GM18909 (cell line): ENCODE measurements around the gene VEPH1.

Experiments used
- ATAC-seq: cut with Tn5 transposase; IDR thresholded peaks from one replicate; pipeline ENCODE4 v1.9.1; 2021; ENCODE audit warnings: mild to moderate bottlenecking; ENCODE audit not compliant: unreplicated experiment, poor library complexity

VEPH1 gene

DNA sequence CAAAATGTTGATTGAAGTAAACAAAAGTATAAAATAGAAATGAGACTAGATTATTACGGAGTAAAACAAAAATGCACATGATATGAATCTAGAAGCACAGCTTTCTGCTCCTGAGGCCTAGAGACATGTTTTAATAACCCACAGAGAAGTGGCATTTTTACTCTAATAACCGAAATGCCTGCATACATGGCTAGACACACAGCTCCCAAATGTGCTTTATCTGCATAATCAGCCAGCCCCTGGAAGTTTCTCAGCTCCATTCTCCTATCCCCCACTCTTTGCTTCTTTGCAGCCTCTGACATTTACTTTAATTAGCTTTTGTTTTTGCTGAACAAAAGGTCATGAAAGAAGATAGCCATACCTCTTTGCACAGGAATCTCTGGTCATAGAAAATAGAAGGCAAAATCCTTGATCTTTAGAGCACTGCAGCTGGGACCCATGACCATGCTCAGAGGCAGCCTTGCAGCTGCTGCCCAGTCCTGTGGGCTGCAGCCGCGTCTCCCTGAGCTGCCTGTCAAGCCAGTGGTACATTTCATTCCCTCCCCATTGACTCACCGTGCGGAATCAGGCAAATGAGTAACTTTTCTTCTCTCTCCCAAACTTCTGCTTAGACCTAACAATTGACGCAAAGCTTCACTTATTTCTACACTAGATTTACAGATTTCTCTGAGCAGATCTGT is at the start of gene VEPH1:
TSS of gene VEPH1 (minus strand) at position 501 of the 680 bp plus-strand sequence. CDS start 8,067 bp downstream, outside the sequence.
- no peak for ATAC-seq

DNA sequence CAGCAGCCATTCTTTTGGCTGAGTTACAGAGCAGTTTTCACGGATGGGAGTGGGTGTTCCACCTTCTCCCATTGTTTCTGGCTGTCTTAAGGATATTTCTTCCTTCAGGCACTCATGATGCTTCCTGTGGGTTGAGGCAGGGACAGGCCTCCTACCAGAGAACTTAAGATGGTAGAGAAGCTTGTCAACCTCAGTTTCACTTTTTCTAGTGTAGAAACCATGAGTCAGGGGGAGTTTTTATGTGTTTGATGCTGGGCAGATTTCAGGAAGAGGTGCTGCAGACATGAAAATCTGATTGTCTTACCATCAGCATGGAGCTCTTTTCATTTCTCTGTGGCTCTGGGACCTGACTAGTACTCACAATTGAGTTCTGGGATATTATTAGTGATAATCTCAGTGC is 48.7 kb upstream of the VEPH1 start:
- no peak for ATAC-seq

DNA sequence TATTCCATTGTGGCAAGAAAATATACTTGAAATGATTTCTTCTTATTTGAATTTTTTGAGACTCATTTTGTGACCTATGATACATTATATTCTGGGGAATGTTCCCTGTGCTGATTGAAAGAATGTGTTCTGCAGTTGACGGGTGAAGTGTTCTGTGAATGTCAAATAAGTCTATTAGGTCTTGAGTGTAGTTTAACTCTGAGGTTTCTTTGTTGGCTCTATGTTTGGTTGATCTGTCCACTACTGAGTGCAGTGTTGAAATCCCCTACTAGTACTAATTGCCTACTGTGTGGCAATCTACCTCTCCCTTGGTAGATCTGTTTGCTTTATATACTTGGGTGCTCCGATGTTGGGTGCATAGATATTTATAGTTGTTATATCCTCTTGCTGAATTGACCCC is 46.3 kb upstream of the VEPH1 start:
- no peak for ATAC-seq

DNA sequence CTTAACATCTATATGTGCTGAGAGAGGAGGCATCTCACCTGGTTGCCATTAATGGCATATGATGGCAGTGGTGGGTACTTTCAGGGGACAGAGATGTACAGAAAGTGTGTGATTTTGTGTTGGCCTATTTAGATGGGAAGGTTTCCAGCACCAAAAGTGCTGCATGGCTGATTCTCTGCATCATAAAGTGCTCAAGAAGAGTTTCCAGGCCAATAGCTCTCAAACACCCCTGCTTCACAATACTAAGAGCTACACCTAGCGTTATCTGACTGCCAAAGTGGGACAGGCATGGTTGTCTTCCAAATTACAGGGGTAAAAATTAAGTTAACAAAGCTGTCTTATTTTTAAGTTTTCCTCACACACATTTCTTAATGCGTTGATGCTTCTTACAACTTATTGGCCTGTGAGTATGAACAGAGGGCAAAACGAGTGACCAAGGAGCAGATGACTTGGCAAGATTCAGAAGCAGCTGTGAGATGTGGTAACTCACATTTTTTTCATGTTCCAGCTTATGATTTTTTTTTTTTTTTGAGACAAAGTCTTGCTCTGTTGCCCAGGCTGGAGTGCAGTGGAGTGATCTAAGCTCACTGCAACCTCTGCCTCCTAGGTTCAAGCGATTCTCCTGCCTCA is 41.4 kb upstream of the VEPH1 start:
- no peak for ATAC-seq

DNA sequence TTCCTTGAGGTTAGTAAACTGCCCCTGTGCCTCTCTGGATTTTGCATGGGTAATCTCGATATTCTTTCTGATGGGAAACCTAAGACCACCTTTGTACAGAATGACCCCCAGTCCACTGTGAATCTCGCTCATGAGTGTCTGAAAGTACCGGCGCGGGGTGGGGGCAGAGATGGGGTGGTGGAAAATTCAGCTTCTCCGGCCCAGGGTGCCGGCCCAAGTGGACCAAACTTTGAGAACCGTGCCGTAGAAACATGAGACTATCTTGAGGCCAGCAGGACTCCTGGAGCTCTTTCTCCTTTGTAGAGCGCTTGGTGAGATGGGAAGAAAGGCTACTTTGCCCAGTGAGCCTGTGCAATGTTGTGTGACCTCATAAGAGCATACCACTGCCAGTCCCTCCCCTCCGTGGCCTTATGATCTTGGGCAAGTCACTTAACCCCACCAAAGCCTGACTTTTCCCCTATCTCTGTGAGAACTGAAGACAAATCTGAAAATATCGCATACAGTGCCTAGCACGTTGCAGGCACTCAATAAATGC is 40.4 kb upstream of the VEPH1 start:
- no peak for ATAC-seq

DNA sequence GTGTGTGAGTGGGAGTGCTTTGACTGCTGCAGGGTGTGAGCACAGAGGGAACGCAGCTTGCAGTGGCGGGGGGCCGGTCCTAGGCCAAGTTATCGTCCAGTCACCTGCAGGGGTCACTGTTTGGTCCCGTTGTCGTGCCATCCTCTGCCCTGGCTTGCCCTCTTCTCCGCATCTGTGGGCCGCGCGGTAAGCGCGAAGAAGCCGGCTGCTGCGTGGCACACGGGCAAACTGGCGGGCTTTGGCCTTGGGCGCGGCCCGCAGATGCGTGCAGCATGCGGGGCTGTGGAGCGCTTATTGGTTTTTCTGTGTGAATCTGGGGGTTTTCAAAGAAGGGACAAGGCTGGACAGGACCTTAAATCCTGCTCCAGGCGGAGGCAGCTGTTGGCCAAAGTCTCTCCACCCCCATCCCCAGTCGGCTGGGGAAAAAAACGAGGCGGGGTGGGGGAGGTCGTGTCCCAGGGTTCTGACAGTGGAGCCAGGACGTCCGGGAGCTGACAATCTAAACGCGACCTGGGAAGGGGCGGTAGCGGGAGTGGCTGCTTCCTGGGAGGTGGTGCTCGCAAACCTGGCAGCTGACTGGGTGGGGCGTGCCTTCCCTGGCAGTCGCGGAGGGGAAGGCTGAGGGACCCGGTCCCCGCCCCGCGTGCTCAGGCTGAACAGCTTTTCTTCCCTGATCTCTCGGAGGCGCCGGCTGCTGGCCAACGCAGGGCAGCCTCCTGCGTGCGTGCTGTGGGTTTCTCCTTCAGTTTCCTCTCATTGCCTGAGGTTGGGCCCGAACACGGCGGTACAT is 39.7 kb upstream of the VEPH1 start:
- no peak for ATAC-seq

DNA sequence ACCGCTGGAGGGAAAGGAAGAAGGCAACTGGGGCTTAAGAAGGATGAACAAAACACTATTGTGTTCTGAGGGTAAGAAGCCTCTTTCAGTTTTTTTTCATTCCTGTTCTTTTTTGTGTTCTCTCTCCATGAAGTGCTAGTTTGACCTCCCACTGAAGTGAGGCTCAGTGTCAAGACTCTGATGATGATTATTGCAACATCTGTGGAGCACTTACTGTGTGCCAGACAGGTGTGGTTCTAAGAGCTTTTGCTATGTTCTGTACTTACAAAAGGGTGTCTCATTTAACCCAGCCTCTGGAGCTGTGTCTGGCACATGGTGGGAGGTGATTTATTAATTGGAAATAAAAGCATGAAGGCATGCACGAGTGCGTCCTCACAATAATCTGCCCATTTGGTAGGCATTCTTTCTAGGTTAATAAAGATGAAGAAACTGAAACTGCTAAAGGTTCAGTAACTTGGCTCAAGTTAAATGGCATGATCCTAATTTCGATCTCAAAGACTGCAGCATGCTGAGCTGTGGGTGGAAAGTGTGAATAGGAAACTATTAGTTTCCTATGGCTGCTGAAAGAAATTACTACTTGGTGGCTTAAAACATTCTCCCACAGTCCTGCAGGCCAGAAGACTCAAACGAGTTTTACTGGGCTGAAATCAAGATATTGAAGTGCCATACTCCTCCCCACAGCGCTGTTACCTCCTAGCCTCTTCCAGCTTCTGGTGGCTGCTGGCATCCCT is 38.5 kb upstream of the VEPH1 start:
- ATAC-seq: no peak

DNA sequence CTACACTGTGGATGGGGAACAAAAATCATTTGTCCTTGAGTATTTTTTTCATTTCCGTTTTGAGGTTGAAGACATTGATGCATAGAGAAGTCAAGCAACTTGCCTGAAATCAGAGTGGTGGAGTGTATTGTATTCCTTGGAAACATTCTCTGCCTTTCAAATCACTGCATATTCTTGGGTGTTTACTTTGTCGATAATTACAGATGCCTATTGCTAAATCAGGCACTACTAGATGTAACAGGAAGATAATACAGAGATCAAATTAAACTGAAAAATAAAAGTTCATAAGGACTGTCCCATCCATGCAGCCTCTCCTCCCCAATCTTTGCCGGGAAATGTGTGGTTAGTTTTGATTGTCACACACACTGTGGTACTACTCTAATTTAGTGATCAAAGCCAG is 37.4 kb upstream of the VEPH1 start:
- ATAC-seq: no peak

DNA sequence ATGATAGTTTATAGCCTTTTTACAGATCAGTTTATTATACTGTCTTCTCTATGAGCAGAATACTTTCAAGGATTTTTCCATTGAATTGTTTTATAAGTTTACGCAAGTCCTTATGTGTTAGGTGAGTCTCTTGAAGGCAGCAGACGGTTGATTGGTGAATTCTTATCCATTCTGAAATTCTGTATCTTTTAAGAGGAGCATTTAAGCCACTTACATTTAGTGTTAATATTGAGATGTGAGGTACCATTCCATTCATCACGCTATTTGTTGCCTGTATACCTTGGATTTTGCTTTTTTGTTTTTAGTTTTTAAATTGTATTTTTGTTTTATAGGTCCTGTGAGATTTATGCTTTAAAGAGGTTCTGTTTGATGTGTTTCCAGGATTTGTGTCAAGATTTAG is 32.5 kb upstream of the VEPH1 start:
- no peak for ATAC-seq

DNA sequence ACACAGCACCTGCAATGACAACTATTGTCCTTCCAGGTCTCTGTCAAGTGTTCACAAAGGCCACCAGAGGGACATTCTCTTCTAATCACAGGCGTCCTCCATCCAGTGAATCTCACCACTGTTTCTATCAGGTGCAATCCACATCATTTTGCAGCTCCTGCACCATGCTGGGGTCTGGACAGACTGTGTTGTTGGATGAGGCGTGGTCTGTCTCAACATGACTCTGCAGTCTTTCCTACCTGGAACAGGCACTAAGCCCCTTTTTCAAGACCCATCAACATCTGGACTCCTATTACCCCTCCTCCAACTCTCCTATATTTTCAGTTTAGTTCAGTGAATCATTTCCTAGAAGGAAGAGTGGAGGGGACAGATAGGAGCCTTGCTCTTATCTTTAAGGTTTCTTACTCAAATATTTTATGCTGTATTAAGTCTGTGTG is 31.5 kb upstream of the VEPH1 start:
- no peak for ATAC-seq

DNA sequence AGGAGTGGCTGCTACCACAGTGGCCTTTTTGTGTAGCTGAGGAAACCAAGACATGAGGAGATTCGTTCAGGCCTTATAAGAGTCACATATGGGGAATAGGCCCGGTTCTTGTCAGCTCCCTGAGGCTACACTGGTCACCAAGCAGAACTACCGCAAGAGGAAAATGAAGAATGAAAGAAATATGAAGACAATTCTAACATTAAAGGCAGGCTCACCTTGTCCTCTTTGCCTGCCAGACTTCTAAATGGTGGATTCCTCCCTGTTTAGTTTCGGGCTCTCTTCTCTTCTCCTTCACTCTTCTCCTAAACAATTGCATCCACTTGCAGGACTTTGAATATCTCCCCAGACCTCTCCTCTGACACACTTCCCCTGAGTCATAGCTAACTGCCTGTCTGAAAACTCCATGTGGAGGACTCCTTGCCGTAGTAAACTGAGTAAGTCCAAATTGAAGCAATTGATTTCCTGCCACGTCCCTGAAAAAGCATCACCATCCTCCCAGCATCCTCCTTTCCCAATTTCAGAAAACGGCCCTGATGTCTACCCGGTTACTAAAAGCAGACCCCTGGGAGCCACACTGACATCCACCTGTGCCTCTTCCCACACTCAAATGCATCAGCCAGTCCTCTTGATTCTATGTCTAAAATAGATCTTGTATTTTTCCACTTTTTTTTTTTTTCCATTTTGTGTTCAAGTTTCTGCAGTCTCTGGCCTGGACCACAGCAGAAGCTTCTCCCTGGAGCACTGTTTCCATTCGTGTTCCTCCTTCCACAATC is 30.3 kb upstream of the VEPH1 start:
- no peak for ATAC-seq

DNA sequence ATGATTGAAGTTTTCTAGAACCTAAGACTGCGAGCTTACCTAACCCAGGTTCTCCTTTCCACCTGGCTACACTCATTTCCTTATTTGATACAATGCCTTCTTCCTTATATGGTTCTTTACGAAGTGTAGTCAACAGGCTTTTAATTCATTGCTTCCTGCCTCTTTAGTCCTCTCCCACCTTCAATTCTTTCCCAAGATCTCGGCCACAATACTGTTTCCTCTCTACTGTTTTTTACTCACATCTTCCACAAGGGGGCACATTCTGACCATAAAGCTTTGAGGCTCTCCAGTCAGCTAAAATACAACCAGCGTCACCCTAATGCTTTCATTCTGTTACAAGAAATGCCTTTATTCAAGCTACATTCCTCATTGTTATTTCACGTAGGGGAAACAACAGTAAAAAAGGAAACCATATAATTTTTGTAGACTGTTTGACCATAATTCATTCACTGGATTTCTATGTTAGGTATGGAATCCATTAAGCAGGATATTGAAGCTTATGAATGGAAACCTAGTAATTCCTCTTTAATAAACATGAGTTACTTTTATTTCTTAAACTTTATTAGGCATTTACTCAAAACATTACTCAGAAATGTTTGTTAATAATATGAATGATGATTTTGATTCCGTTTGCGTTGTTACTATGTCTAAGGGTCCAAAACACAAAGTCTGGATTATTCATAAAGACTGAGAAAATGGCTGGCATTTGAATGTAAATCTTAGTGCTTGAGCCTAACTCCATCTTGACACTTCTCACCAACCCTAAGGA is 29.5 kb upstream of the VEPH1 start:
- peak; percentile 89 for ATAC-seq

DNA sequence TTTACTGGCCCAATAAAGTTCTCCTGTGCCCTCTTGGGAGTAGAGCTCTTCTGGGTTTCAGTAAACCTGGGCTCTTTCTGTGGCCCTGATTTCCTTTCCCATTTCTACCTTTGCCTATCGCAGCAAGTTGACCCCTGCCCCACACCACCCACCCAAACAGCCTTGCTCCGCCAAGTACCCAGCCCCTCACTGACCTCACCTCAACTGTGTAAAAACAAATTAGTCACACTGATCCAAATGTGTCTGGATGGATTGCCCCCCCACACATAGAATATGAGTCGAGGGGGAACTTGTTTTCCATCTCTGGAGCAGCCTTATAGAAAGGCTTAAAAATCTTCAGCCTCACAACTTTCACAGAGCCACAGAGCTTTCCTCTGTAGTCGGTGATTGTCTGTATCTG is 28.6 kb upstream of the VEPH1 start:
- ATAC-seq: no peak

DNA sequence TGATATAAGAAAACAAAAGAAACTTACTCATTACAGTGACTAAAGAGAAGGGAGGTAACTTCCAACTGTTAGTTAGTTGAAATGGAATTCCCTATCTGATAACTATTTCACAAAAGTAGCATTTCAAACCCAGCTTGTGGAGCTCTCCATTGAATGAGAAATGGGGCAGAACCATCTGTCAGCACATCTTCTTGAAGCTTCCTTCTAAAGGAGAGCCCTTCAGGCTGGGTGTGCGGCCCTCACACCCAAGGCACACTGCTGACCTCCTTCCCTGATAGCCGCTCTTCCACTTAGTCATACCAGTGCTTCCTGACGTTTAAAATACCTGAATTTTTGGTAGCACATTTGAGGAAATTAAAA is 28.1 kb upstream of the VEPH1 start:
- ATAC-seq: no peak

DNA sequence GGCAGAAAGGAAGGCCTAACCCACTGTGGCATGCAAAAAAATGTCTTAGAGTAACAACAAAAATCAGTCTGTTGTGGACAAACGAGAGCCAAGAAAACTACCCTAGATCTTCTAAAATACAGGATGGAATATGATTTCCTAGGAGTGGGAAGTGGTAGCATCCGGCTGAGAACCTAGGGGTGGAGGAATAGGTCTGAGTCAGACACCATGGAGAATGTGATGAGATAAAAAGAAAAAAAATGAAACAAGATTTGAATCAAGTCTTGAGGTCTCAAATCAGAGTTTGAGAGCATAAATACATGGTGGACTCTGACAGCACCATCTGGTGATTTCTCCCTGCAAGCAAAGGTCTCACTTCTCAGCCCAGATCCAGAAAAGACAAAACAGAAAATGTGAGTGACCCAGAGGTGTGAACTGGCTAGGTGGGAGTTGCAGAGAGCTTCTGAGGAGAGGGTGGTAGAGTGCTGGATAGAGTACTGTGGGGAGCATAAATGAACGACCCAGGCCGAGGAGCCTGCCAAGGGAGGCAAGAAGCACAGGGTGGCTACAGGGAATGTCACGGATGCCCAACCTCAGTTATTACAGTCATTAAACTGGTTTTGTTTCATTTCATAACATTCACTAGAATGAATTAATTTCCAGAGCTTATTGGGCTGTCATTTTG is 27.6 kb upstream of the VEPH1 start:
- no peak for ATAC-seq

DNA sequence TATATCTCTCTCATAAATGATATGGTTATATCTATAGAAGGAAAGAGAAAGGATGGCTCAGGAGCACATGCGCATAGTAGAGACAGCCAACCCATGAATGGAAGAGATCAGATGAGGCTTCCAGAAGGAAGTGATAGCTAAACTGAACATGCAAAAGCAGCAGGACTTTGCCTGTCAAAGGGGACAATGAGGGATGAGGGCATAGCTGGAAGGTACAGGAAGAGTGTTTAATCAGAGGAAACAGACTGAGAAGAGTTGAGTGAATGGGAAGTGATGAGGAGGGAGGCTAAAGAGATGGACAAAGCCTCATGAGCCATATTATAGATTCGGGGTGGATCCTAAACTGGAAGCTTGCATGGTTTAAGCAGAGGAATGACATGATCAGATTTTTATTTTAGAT is 26.5 kb upstream of the VEPH1 start:
- no peak for ATAC-seq

DNA sequence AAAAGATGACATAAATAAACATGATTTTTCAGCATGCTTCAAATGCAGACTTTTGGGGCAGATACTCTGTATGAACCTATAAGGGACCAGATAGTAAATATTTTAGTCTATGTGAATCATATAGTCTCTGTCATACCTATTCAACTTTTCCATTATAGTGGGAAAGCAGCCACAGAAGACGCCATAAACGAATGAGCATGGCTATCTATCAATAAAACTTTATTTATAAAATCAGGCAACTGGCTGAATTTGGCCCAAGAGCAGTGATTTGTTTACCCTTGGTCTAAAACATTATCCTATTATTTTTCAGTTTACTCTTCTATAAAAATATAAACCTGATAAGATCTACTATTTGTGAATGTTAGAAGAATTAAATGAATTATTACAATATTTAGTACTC is 25.9 kb upstream of the VEPH1 start:
- ATAC-seq: no peak

DNA sequence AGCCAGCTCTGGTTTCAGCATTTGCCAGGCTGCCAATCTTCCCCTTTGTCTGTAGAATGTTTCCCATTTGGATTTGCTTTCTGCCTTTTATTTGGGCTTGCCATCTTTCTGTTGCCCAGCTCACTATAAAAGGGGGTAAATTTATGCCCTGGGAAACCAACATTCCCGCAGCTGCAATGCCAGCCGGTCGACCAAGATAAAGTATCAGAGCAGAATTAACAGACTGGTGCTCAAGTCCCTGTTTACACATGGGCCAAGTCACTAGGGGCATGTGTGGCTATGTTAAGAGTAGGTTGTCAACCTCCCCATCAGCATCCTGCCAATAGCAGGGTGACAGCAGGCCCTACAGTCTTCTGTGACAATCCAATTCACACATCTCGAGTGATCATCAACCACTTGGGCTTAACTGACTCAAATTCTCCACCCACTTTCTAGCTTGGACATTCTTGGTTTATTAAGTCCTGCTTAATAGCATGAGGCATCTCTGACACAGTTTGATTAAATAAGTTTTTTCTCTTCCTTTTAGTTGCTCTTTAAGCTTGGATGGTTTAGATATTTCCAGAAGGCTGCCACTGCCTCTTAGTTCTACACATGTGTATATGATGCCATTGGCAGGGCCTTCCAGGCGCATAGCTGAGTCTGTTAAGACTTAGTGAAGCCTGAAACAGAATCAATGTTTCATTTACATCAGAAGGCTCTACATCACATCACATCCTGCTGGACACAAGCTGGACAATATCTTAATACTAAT is 24.1 kb upstream of the VEPH1 start:
- ATAC-seq: no peak
